IMR-90 (cell line): Measurements from ENCODE around the gene HNRNPAB. TPM values are rescaled to one million over a fixed set of nuclear protein-coding genes. Genes with fewer than 3 reads are reported as not detected.

Experiments
- ATAC-seq: fragments of 200-7000 bp; cut with Tn5 transposase; 2 replicates; pipeline ENCODE4 v1.9.1; 2020; ENCODE audit warnings: low read depth, mild to moderate bottlenecking, moderate library complexity
- BruUV-seq: library from RNA; stranded (reverse); fragments of 400-500 nt; replicated peaks from 2 replicates; lab custom pipeline; 2021; lab: Mats Ljungman, UMichigan
- CTCF ChIA-PET: fragments of 300-600 bp; formaldehyde crosslinking; extraction: SDS; loops from one replicate; lab custom pipeline; 2021; ENCODE audit warnings: antibody characterized with exemption; lab: Yijun Ruan, JAX
- POLR2A ChIA-PET: fragments of 300-600 bp; sonication (Branson Sonifier 250); formaldehyde crosslinking; loops from one replicate; lab custom pipeline; 2022; ENCODE audit warnings: antibody characterized with exemption; ENCODE audit not compliant: unreplicated experiment; lab: Charles Lee
- DNase-seq: peaks from one replicate; pipeline ENCODE4 v3.0.0; 2013
- H2AFZ ChIP-seq: replicated peaks from 2 replicates; pipeline ENCODE3; 2013; ENCODE audit warnings: low read length, mild to moderate bottlenecking; ENCODE audit not compliant: poor library complexity
- H2AK5ac ChIP-seq: 2 replicates; pipeline ENCODE4 v1.6.1; 2013; ENCODE audit warnings: low read depth, low read length, inconsistent platforms
- H2AK9ac ChIP-seq: replicated peaks from 2 replicates; pipeline ENCODE3; 2013; ENCODE audit warnings: mild to moderate bottlenecking, low read depth, low read length, moderate library complexity; ENCODE audit not compliant: poor library complexity
- H2BK120ac ChIP-seq: 2 replicates; pipeline ENCODE4 v1.6.1; 2013; ENCODE audit warnings: low read depth, low read length, inconsistent platforms
- H2BK15ac ChIP-seq: 3 replicates; pipeline ENCODE4 v1.6.1; 2013; ENCODE audit warnings: low read depth, low read length, inconsistent platforms
- H2BK20ac ChIP-seq: 2 replicates; pipeline ENCODE4 v1.6.1; 2013; ENCODE audit warnings: low read depth, mild to moderate bottlenecking, inconsistent platforms, low read length, moderate library complexity
- H2BK5ac ChIP-seq: 2 replicates; pipeline ENCODE4 v1.6.1; 2013; ENCODE audit warnings: mild to moderate bottlenecking, low read depth, low read length, inconsistent platforms; ENCODE audit not compliant: poor library complexity, severe bottlenecking
- H3K14ac ChIP-seq: replicated peaks from 2 replicates; pipeline ENCODE4 v1.6.1; 2013; ENCODE audit warnings: low read depth, low read length, inconsistent platforms
- H3K18ac ChIP-seq: 2 replicates; pipeline ENCODE4 v1.6.1; 2013; ENCODE audit warnings: low read depth, low read length, control low read depth
- H3K23ac ChIP-seq: 2 replicates; pipeline ENCODE4 v1.6.1; 2013; ENCODE audit warnings: low read depth, low read length, inconsistent platforms
- H3K27ac ChIP-seq: 2 replicates; pipeline ENCODE4 v1.5.1; 2013; ENCODE audit warnings: mild to moderate bottlenecking, control low read depth, low read length; ENCODE audit not compliant: insufficient read depth
- H3K27me3 ChIP-seq: 2 replicates; pipeline ENCODE4 v1.6.1; 2013; ENCODE audit warnings: low read length; ENCODE audit not compliant: control insufficient read depth, insufficient read depth
- H3K36me3 ChIP-seq: 2 replicates; pipeline ENCODE4 v1.6.1; 2013; ENCODE audit warnings: low read length, mixed read lengths; ENCODE audit not compliant: control insufficient read depth, insufficient read depth
- H3K4ac ChIP-seq: 2 replicates; pipeline ENCODE4 v1.6.1; 2013; ENCODE audit warnings: low read depth, low read length, inconsistent platforms
- H3K4me1 ChIP-seq: 2 replicates; pipeline ENCODE4 v1.6.1; 2013; ENCODE audit warnings: low read length, mixed read lengths; ENCODE audit not compliant: control insufficient read depth, insufficient read depth
- H3K4me2 ChIP-seq: 2 replicates; pipeline ENCODE4 v1.6.1; 2013; ENCODE audit warnings: low read depth, mild to moderate bottlenecking, control low read depth, low read length, moderate library complexity
- H3K4me3 ChIP-seq: 2 replicates; pipeline ENCODE4 v1.5.1; 2013; ENCODE audit warnings: low read depth, mild to moderate bottlenecking, control low read depth, low read length, moderate library complexity; ENCODE audit not compliant: insufficient read depth
- H3K56ac ChIP-seq: 2 replicates; pipeline ENCODE4 v1.6.1; 2013; ENCODE audit warnings: low read length, inconsistent platforms; ENCODE audit not compliant: insufficient read depth; ENCODE audit errors: extremely low read depth
- H3K79me1 ChIP-seq, 2 experiments: 2 replicates each; pipeline ENCODE4 v1.6.1; 2013; ENCODE audit warnings: low read length in 2 of 2, inconsistent platforms in 1 of 2, low read depth in 1 of 2
- H3K9ac ChIP-seq: 2 replicates; pipeline ENCODE4 v1.6.1; 2013; ENCODE audit warnings: low read depth, low read length, control low read depth
- H3K9me1 ChIP-seq: 2 replicates; pipeline ENCODE4 v1.6.1; 2013; ENCODE audit warnings: low read length, inconsistent platforms; ENCODE audit not compliant: insufficient read depth
- H3K9me3 ChIP-seq: 2 replicates; pipeline ENCODE4 v1.6.1; 2013; ENCODE audit warnings: low read length; ENCODE audit not compliant: control insufficient read depth, insufficient read depth
- H4K20me1 ChIP-seq: 2 replicates; pipeline ENCODE4 v1.6.1; 2013; ENCODE audit warnings: low read length, inconsistent platforms; ENCODE audit not compliant: insufficient read depth
- H4K5ac ChIP-seq: 2 replicates; pipeline ENCODE4 v1.6.1; 2013; ENCODE audit warnings: mild to moderate bottlenecking, low read depth, low read length, control low read depth
- H4K8ac ChIP-seq, 2 experiments: 2 replicates each; pipeline ENCODE4 v1.6.1; 2013; ENCODE audit warnings: low read depth in 2 of 2, low read length in 2 of 2, control low read depth in 1 of 2, inconsistent platforms in 1 of 2
- H4K91ac ChIP-seq: 2 replicates; pipeline ENCODE4 v1.6.1; 2013; ENCODE audit warnings: low read depth, low read length, inconsistent platforms; ENCODE audit not compliant: insufficient read depth
- CEBPB ChIP-seq: IDR thresholded peaks from 2 replicates; pipeline ENCODE4 v1.6.1; 2012; ENCODE audit warnings: low read depth, low read length, improper control_type of control experiment
- CHD1 ChIP-seq: IDR thresholded peaks from 2 replicates; pipeline ENCODE4 v1.6.1; 2012; ENCODE audit warnings: low read depth, low read length, improper control_type of control experiment
- ELK1 ChIP-seq: fragments of 150-350 bp; IDR thresholded peaks from 2 replicates; pipeline ENCODE4 v1.6.1; 2016; ENCODE audit warnings: low read depth, mild to moderate bottlenecking, low read length, moderate library complexity, borderline replicate concordance
- MAFK ChIP-seq: IDR thresholded peaks from 2 replicates; pipeline ENCODE4 v1.6.1; 2012; ENCODE audit warnings: low read depth, low read length, improper control_type of control experiment
- MAZ ChIP-seq: IDR thresholded peaks from 2 replicates; pipeline ENCODE4 v1.6.1; 2012; ENCODE audit warnings: low read depth, mild to moderate bottlenecking, low read length, improper control_type of control experiment, moderate library complexity, borderline replicate concordance
- MXI1 ChIP-seq: IDR thresholded peaks from 2 replicates; pipeline ENCODE4 v1.6.1; 2012; ENCODE audit warnings: low read depth, mild to moderate bottlenecking, low read length, moderate library complexity, borderline replicate concordance
- POLR2A ChIP-seq: IDR thresholded peaks from 2 replicates; pipeline ENCODE4 v1.6.1; 2012; ENCODE audit warnings: mild to moderate bottlenecking, low read depth, low read length
- RAD21 ChIP-seq: IDR thresholded peaks from 2 replicates; pipeline ENCODE4 v1.6.1; 2012; ENCODE audit warnings: low read length, improper control_type of control experiment
- RCOR1 ChIP-seq: IDR thresholded peaks from 2 replicates; pipeline ENCODE4 v1.6.1; 2012; ENCODE audit warnings: mild to moderate bottlenecking, low read length, improper control_type of control experiment; ENCODE audit not compliant: insufficient replicate concordance
- RFX5 ChIP-seq: IDR thresholded peaks from 2 replicates; pipeline ENCODE4 v1.8.0; 2012; ENCODE audit warnings: low read depth, mild to moderate bottlenecking, low read length, moderate library complexity
- SMC3 ChIP-seq: fragments of 150-350 bp; IDR thresholded peaks from 2 replicates; pipeline ENCODE4 v1.6.1; 2016; ENCODE audit warnings: low read depth, mild to moderate bottlenecking, antibody characterized with exemption, low read length, moderate library complexity
- USF2 ChIP-seq: fragments of 150-350 bp; IDR thresholded peaks from 2 replicates; pipeline ENCODE4 v1.6.1; 2017; ENCODE audit warnings: mild to moderate bottlenecking, antibody characterized with exemption, low read length, low read depth
- WGBS, 2 experiments: methylation state at CpG; one replicate each; pipeline versions ENCODE4 v1.1.5 to v1.1.7; 2013; ENCODE audit warnings: missing lambda C conversion rate in 2 of 2; ENCODE audit not compliant: insufficient read length in 1 of 2; ENCODE audit errors: extremely low coverage in 2 of 2; 5-methylcytosine and 5-hydroxymethylcytosine counted together
- dilution Hi-C: fragments of 300-500 bp; cut with HindIII; formaldehyde crosslinking; loops from one replicate; pipeline ENCODE4 v1.14.3; 2018; ENCODE audit warnings: low sequenced_read_pairs; ENCODE audit not compliant: unreplicated experiment
- in situ Hi-C: fragments of 300-500 bp; cut with MboI; formaldehyde crosslinking; loops from 3 replicates; pipeline ENCODE4 v1.14.3; 2019; ENCODE audit warnings: low sequenced_read_pairs, inconsistent platforms, mixed read lengths
- intact Hi-C: fragments of 100-400 bp; cut with micrococcal nuclease; formaldehyde crosslinking; loops from 2 replicates; pipeline ENCODE4 v1.10.0; 2022
- polyA plus RNA-seq, 3 experiments: library from polyadenylated mRNA; depleted of rRNA; stranded (reverse); fragments of >200 nt; gene quantifications; 2 replicates each; pipeline ENCODE4 v1.2.3, GENCODE V29; 2012; ENCODE audit warnings: low replicate concordance in 1 of 3
- total RNA-seq: library from RNA; depleted of rRNA; stranded (reverse); fragments of >200 nt; gene quantifications from 2 replicates; pipeline ENCODE4 v1.2.3, GENCODE V29; 2012

HNRNPAB gene
- total and polyA plus RNA-seq, 2 of the 4 experiments (the other 2 are of a cell fraction), result 32.1 to 128 TPM

GRCh38 chr5:178212241-178213002 is 8.1 kb downstream of the HNRNPAB start:
- Histone ChIP-seq H3K4ac (no peak overlapping the region), H3K27ac (no peak overlapping the region), H3K36me3 (peaks cover 81% of the 10 kb centered on the region), H2BK15ac (no peak overlapping the region), H3K4me2 (no peak overlapping the region), H4K20me1 (peaks cover 60% of the 10 kb centered on the region), H3K9me3 (no peaks in the 10 kb centered on the region), H2BK5ac (no peak overlapping the region), H3K9me1 (peaks cover 15% of the 10 kb centered on the region; the same call in 1 of the 2 replicates), H3K9ac (no peak overlapping the region), H3K27me3 (no peaks in the 10 kb centered on the region), H3K14ac (no peak overlapping the region), H4K91ac (no peak overlapping the region), H2AFZ (no peak overlapping the region), H2AK9ac (no peak overlapping the region), H4K5ac (no peak overlapping the region), H3K4me3 (no peak overlapping the region), H3K23ac (no peak overlapping the region), H2BK20ac (no peak overlapping the region), H2BK120ac (no peak overlapping the region), H3K4me1 (no peaks in the 10 kb centered on the region), H3K18ac (no peak overlapping the region), H3K79me1 (peaks cover 34 to 70% of the 10 kb centered on the region in 2 experiments), H4K8ac (no peak overlapping the region), H3K56ac (no peak overlapping the region), H2AK5ac (no peak overlapping the region)
- intact Hi-C loops (no loop called here), in situ Hi-C loops (no loop called here), dilution Hi-C loops (no loop called here)
- TF ChIP-seq CHD1 (no peak), RAD21 (no peak), MXI1 (no peak), ELK1 (no peak), MAFK (no peak), CEBPB (no peak), SMC3 (no peak), POLR2A (no peak; the same call in 1 of the 2 replicates), MAZ (no peak), RCOR1 (no peak), USF2 (no peak), RFX5 (no peak)
- POLR2A ChIA-PET, result no interaction called here
- ATAC-seq (no peak), DNase-seq (no peak)
- CTCF ChIA-PET, result interaction anchor here (0.5 kb wide), 1 partner anchor 24 kb away, joined by 3 read pairs; no protein-coding TSS in a partner anchor
- no CpG with 5 or more reads among the region's 3 CpGs for WGBS, 2 experiments
- no TSS peak for BruUV-seq
